Vagina (tissue), 2 donors: ENCODE results near the gene STX1A.

Experiments
- POLR2A ChIP-seq, 2 donors: fragments of 450-650 bp; IDR thresholded peaks; one replicate each; pipeline ENCODE4 v1.6.1; 2017; ENCODE audit warnings: antibody characterized with exemption in 2 of 2, mild to moderate bottlenecking in 2 of 2, moderate library complexity in 2 of 2
- TF ChIP-seq, protein P1 (sequence below), 3 experiments: fragments of 450-650 bp in 2 of 3; fragments of 200-600 bp in 1 of 3; sonication (generic) in 1 of 3; IDR thresholded peaks; one replicate each; pipeline ENCODE4 v1.5.1; 2017 to 2019; ENCODE audit warnings: antibody characterized with exemption in 3 of 3, mild to moderate bottlenecking in 2 of 3, moderate library complexity in 2 of 3

- TF ChIP-seq, protein P1, sequence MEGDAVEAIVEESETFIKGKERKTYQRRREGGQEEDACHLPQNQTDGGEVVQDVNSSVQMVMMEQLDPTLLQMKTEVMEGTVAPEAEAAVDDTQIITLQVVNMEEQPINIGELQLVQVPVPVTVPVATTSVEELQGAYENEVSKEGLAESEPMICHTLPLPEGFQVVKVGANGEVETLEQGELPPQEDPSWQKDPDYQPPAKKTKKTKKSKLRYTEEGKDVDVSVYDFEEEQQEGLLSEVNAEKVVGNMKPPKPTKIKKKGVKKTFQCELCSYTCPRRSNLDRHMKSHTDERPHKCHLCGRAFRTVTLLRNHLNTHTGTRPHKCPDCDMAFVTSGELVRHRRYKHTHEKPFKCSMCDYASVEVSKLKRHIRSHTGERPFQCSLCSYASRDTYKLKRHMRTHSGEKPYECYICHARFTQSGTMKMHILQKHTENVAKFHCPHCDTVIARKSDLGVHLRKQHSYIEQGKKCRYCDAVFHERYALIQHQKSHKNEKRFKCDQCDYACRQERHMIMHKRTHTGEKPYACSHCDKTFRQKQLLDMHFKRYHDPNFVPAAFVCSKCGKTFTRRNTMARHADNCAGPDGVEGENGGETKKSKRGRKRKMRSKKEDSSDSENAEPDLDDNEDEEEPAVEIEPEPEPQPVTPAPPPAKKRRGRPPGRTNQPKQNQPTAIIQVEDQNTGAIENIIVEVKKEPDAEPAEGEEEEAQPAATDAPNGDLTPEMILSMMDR (IDR thresholded peaks at IDR 0.05) = no peak
- TF ChIP-seq POLR2A (IDR thresholded peaks at IDR 0.05) = no peak
Observed at GRCh38 chr7:73702665-73703064, 16.8 kb downstream of the STX1A start.
